Right atrium auricular region (tissue), 2 donors: ENCODE data around the gene PRR36. TPM values are rescaled to one million over a fixed set of nuclear protein-coding genes. Genes with fewer than 3 reads are reported as not detected.
A peak's percentile ranks its signal among the peaks of the same experiment; 100 is the strongest.

Experiments used
- DNase-seq: peaks from one replicate; pipeline ENCODE4 v3.0.0-alpha.2; 2019; ENCODE audit warnings: low spot score
- H3K27ac ChIP-seq, 2 donors: fragments of 200-600 bp; sonication (generic); 1 replicate in 1 of 2; 2 replicates in 1 of 2; pipeline ENCODE4 v1.5.1; 2016 to 2019
- H3K27me3 ChIP-seq, 2 donors: fragments of 200-600 bp; sonication (generic); one replicate each; pipeline versions ENCODE4 v1.5.1 to v1.6.0; 2017 to 2019
- H3K36me3 ChIP-seq: fragments of 200-600 bp; sonication (generic); one replicate; pipeline ENCODE4 v1.5.1; 2016
- H3K4me1 ChIP-seq, 2 donors: fragments of 200-600 bp; sonication (generic); one replicate each; pipeline versions ENCODE4 v1.5.1 to v1.6.0; 2017 to 2019
- H3K4me3 ChIP-seq, 2 donors: fragments of 200-600 bp; sonication (generic); 1 replicate in 1 of 2; 2 replicates in 1 of 2; pipeline ENCODE4 v1.5.1; 2017 to 2019; ENCODE audit warnings: mild to moderate bottlenecking in 1 of 2, moderate library complexity in 1 of 2
- H3K9me3 ChIP-seq, 2 donors: fragments of 200-600 bp; sonication (generic); one replicate each; pipeline ENCODE4 v1.5.1; 2019
- CTCF ChIP-seq, 2 donors: fragments of 200-600 bp; sonication (generic); IDR thresholded peaks; one replicate each; pipeline ENCODE4 v1.5.1; 2019; ENCODE audit warnings: antibody characterized with exemption in 2 of 2
- total RNA-seq, 2 donors: library from RNA; depleted of rRNA; stranded (reverse); fragments of >200 nt; gene quantifications; one replicate each; pipeline ENCODE4 v1.1.0, GENCODE V29; 2016

The PRR36 gene
- total RNA-seq, 2 donors from 2014 or later, result not detected

- no peaks in the 10 kb centered on the region for H3K9me3 ChIP-seq
- H3K27me3 ChIP-seq, result peaks cover 0 to 5% of the 10 kb centered on the region in 2 donors
- H3K4me1 ChIP-seq, result peaks cover 0 to 49% of the 10 kb centered on the region in 2 donors
- no peak for DNase-seq
- no peak for TF ChIP-seq CTCF (IDR thresholded peaks at IDR 0.05)
- H3K4me3 ChIP-seq, result peak overlapping the region in 1 of 2 donors; percentile 30
- H3K36me3 ChIP-seq, result no peaks in the 10 kb centered on the region
- H3K27ac ChIP-seq, result no peak overlapping the region
These were observed 1.6 kb downstream of the PRR36 start for GRCh38 chr19:7872306-7873204.

GRCh38 chr19:7871437-7872305 is 2.5 kb downstream of the PRR36 start:
- Histone ChIP-seq H3K36me3 (no peaks in the 10 kb centered on the region), H3K4me1 (peaks cover 0 to 49% of the 10 kb centered on the region in 2 donors), H3K9me3 (no peaks in the 10 kb centered on the region), H3K27ac (peak overlapping the region in 1 of 2 donors; percentile 7), H3K4me3 (peak overlapping the region in 1 of 2 donors; percentile 30), H3K27me3 (peaks cover 0 to 5% of the 10 kb centered on the region in 2 donors)
- TF ChIP-seq CTCF (IDR thresholded peaks at IDR 0.05), result no peak
- DNase-seq, result peak; percentile 61

- Histone ChIP-seq H3K9me3 (no peaks in the 10 kb centered on the region), H3K4me1 (peaks cover 0 to 49% of the 10 kb centered on the region in 2 donors), H3K27me3 (peaks cover 0 to 5% of the 10 kb centered on the region in 2 donors), H3K36me3 (no peaks in the 10 kb centered on the region), H3K4me3 (no peak overlapping the region), H3K27ac (no peak overlapping the region)
- no peak for DNase-seq
- TF ChIP-seq CTCF (IDR thresholded peaks at IDR 0.05), result no peak
These were observed 3.4 kb downstream of the PRR36 start for GRCh38 chr19:7870571-7871436.

- TF ChIP-seq CTCF (IDR thresholded peaks at IDR 0.05), result no peak
- DNase-seq, result no peak
- Histone ChIP-seq H3K9me3 (no peaks in the 10 kb centered on the region), H3K36me3 (no peaks in the 10 kb centered on the region), H3K27me3 (peaks cover 0 to 5% of the 10 kb centered on the region in 2 donors), H3K27ac (peak overlapping the region; percentile 61 to 74), H3K4me3 (peak overlapping the region; percentile 29 to 55), H3K4me1 (peaks cover 0 to 49% of the 10 kb centered on the region in 2 donors)
These were observed 4.2 kb downstream of the PRR36 start for GRCh38 chr19:7869910-7870511.

- no peak for DNase-seq
- peak overlapping the region; percentile 61 to 74 for H3K27ac ChIP-seq
- H3K4me1 ChIP-seq, result peaks cover 0 to 47% of the 10 kb centered on the region in 2 donors
- H3K9me3 ChIP-seq, result no peaks in the 10 kb centered on the region
- no peaks in the 10 kb centered on the region for H3K36me3 ChIP-seq
- peaks cover 0 to 5% of the 10 kb centered on the region in 2 donors for H3K27me3 ChIP-seq
- peak overlapping the region; percentile 29 to 55 for H3K4me3 ChIP-seq
- TF ChIP-seq CTCF (IDR thresholded peaks at IDR 0.05), result peak; percentile 4 to 31
These were observed 4.7 kb downstream of the PRR36 start for GRCh38 chr19:7869453-7869909.
